ENCODE measurements around the gene ABTB1. TPM values are rescaled to one million over a fixed set of nuclear protein-coding genes. Genes with fewer than 3 reads are reported as not detected.

ABTB1 gene
- total RNA-seq, 1 donor from 2014 or later, result 23.9 TPM

- intact Hi-C loops (cut with micrococcal nuclease), result no loop called here
Observed at GRCh38 chr3:127684871-127685707, 12.3 kb downstream of the ABTB1 start.

GRCh38 chr3:127685708-127686511 is 13.2 kb downstream of the ABTB1 start:
- intact Hi-C loops (cut with micrococcal nuclease), result no loop called here

DNA sequence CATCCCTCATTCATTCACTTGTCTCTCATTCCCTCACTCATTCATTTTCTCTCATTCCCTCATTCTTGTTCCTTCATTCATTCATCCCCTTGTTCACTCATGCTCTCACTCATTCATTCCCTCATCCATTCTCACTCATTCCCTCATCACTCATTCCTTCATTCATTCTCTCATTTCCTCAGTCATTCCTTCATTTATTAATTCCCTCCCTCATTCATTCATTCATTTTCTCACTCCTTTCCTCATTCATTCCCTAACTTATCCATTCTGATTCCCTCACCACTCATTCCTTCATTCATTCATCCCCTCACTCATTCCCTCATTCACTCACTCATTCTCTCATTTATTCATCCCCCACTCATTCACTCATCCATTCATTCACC is 13.8 kb downstream of the ABTB1 start:
- intact Hi-C loops (cut with micrococcal nuclease), result no loop called here

DNA sequence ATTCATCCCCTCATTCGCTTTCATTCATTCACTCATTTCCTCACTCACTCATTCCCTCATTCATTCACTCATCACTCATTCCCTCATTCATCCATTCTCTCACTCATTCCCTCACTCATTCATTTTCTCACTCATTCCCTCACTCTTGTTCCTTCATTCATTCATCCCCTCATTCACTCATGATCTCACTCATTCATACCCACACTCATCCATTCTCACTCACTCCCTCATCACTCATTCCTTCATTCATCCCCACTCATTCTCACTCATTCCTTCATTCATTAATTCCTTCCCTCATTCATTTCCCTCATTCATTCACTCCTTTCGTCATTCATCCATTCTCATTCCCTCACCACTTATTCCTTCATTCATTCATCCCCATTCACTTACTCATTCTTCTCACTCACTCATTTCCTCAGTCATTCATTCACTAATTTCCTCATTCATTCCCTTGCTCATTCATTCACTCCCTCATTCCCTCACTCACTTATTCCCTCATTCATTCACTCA is 14.5 kb downstream of the ABTB1 start:
- intact Hi-C loops (cut with micrococcal nuclease), result no loop called here

GRCh38 chr3:127688022-127688415 is 15.3 kb downstream of the ABTB1 start:
- intact Hi-C loops (cut with micrococcal nuclease), result no loop called here

GRCh38 chr3:127688416-127689265 is 15.9 kb downstream of the ABTB1 start:
- intact Hi-C loops (cut with micrococcal nuclease), result no loop called here

DNA sequence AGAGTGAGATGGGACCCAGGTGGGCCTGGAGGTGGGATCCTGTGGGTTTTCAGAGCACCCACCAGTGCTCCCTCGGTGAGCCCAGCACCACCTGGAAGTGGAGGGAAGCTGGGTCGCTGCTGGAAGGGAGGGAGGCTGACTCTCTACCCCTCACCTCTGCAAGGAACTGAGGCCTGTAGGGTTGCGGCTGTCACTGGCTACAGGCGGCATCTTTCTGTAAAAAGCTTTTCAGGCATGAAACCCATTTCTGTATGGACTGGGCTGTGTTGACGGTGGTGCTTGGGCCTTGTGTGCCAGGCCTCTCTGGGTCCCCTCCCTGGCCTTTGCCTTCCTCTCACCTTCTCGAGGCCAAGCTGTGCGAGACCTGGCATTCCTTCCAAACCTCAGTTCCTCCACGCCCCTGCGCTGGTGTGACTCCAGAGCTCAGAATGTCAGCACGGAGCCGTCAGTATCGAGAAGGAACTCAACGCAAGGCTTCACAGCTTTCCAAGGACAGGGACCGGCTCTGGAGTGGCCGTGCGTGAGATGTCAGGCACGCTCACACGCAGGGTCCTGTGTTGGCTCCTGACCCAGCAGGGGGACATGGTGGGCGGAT is 16.6 kb downstream of the ABTB1 start:
- intact Hi-C loops (cut with micrococcal nuclease), result no loop called here

DNA sequence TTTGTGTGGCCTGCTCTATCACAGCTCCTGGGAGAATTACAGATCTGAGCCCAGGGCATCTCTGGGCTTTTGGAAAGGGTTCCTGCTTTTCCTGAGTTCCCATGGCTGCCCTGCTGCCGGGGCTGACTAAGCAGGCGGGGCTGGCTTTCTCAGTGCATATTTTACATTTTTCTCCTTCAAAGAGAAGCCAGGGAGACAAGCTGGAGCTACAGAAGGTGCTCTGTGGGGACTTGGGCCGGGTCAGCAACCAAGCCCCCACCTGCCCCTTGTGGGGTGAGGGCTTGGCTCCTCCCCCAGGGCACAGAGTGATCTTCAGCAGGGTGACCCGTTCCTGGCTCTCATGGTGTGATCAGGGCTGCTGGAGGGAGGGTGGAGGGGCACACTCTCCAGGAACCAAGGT is 17.4 kb downstream of the ABTB1 start:
- intact Hi-C loops (cut with micrococcal nuclease), result no loop called here

DNA sequence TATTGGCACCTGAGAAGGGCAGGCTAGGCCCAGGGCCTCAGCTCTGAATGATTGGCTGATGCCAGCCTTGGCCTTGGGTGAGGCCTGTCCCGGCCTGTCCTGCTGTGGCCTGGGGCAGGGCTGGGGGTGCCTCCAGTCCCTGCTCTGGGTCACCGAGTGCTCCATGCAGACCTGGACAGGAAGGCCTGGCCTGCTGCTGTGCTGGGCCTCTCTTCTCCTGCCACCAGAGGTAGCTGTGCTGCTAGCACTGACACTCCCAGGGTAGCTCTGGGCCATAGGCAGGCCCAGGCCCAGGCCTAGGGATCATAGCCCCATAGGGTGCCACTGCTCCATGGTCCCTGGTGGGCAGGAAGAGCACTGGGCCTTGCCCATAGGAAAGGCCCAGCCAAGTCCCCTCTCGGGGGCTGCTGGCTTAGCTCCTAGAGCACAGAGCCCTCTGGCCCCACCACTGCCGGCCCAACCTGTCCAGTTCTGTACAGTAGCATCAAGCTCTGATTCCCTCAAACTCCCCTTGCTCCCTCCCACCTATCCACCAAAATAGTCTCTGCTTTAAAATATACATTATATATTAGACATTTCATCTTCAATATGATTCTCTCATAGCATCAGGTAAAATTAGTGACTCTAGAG is 18.2 kb downstream of the ABTB1 start:
- intact Hi-C loops (cut with micrococcal nuclease), result no loop called here

- intact Hi-C loops (cut with micrococcal nuclease), result no loop called here
Observed at GRCh38 chr3:127691489-127691888, 18.7 kb downstream of the ABTB1 start.

DNA sequence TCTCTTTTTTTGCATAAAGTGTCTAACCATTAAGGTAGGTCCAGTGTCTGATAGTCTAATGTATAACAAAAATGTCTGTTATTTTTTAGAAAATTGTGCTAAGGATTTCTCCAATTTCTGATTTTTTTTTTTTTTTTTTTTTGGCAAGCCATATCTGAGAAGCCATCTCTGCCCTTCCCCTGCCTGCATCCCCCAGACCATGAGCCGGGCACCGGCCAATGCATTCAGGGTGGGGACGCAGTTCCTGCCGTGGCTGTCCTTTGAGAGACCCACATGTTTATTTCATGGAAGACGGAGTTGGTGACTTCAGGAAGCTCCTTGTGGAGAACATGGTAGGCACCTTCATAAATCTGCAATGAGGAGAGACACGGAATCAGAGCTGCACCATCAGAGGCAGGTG is 19.2 kb downstream of the ABTB1 start:
- intact Hi-C loops (cut with micrococcal nuclease), result no loop called here

GRCh38 chr3:127692501-127693335 is 20.0 kb downstream of the ABTB1 start:
- intact Hi-C loops (cut with micrococcal nuclease), result no loop called here

DNA sequence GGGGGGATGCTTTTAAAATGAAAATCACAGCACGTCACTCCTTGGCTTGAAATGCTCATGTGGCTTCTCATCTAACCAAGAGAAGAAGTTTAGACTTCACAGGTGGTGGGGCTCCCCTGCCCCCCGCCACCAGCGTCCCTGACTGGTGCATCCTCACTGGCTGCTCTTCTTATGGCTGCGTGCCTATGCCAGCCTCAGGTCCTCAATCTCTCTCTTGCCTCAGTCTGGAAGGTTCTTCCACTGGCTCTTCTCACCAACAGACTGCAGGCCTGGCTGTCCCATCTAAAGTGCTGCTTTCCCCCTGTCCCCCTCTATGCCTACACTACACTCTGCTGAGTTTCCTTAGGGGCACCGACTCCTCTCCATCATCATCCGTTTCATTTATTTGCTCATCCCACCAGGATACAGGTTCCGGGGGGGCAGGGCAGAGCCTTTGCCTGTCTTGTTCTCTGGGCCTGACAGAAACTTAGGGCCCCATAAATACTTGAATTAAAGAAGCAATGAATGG is 20.6 kb downstream of the ABTB1 start:
- intact Hi-C loops (cut with micrococcal nuclease), result no loop called here

- intact Hi-C loops (cut with micrococcal nuclease), result loop anchor here (1.0 to 5.0 kb wide), 3 partner anchors 42 to 138 kb away; no protein-coding TSS in a partner anchor
Observed at GRCh38 chr3:127694467-127695215, 21.9 kb downstream of the ABTB1 start.

GRCh38 chr3:127697551-127698240 is 24.9 kb downstream of the ABTB1 start:
- intact Hi-C loops (cut with micrococcal nuclease), result loop anchor here (1.0 to 5.0 kb wide), 6 partner anchors 25 to 355 kb away; partner anchors contain the start of genes ABTB1, MCM2, SEC61A1 and TPRA1

DNA sequence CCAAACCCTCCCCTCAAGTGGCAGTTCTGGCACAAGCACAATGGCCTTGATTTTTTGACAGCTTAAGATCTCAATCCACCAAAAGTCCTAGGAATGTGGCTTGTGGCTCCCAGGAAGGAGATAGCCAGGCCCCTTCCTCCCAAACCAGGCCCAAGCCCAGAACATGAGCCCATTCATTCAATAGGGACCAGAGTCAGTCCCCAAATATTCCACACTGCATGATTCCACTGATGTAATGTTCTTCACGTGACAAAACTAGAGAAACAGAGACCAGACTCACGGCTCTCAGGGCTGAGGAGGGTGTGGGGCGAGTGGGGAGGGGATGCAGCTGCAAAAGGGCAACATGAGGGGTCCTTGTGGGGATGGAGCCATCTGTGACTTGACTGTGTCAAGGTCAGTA is 25.5 kb downstream of the ABTB1 start:
- intact Hi-C loops (cut with micrococcal nuclease), result loop anchor here (5.0 kb wide), 1 partner anchor 134 kb away; no protein-coding TSS in a partner anchor

- intact Hi-C loops (cut with micrococcal nuclease), result loop anchor here (5.0 kb wide), 1 partner anchor 133 kb away; no protein-coding TSS in a partner anchor
Observed at GRCh38 chr3:127698691-127699415, 26.1 kb downstream of the ABTB1 start.

Measured in T-helper 1 cell treated with Interleukin-12 subunit alpha and Interleukin-12 subunit beta and Interleukin-4 antibody, amounts not matched to agents 30 ng/mL and 1 ng/mL, for 36 hours (primary cell).